ENCODE measurements around the gene SYNDIG1.

DNA sequence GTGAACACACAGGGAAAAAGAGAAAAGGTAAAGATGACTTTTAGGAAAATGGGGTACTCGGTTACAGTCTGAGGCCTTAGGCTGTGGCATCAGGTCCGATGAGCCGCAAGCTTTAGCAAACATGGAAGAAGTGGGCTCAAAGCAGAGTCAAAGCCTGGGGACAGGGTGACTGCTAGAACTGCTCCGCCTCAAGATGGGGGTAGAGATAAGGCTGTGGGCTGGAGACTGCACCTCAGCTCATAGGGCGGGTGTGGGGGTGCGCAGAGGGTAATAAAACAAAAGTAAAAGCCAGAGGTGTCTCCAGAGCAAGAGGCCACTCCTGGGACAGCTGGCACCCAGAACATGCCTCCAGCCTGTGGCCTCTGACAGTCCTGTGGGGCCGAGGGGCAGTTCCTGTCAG is 21.3 kb upstream of the SYNDIG1 start:
- TF ChIP-seq POLR2A (IDR thresholded peaks at IDR 0.05) (no peak), CTCF (IDR thresholded peaks at IDR 0.05) (no peak)
